ENCODE measurements around the gene GTF2IRD1. TPM values are rescaled to one million over a fixed set of nuclear protein-coding genes. Genes with fewer than 3 reads are reported as not detected.

Gene GTF2IRD1
- total and polyA plus RNA-seq, 2 of the 13 experiments (the other 11 are each of a cell fraction or from before 2014, with no cell fraction given) = 16.5 to 26.7 TPM

DNA sequence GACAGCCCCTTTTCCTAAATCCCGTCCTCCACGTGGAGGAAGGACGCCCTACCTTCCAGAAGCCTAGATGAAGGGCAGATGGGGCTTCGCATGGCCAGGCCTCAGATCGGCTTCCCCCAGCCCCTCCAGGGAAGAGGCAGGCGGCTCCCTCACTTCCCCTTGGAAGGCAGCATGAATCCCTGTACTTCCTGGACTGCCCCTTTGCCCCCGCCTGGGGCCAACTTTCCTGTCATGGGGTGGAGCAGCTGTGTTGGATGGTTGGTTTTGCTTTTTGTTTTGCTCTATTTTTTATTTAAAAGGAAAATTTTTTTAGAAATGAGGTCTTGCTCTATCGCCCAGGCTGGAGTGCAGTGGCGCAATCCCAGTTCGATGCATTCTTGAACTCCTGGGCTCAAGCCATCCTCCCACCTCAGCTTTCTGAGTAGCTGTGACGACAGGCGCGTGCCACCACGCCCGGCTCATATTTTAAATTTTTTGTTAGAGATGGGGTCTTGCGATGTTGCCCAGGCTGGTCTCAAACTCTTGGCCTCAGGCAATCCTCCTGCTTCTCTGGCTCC, 27.2 kb downstream of the GTF2IRD1 start (continued):
- no peak for TF ChIP-seq TFE3 (CRISPR knock-in tag; IDR thresholded peaks at IDR 0.05)

DNA sequence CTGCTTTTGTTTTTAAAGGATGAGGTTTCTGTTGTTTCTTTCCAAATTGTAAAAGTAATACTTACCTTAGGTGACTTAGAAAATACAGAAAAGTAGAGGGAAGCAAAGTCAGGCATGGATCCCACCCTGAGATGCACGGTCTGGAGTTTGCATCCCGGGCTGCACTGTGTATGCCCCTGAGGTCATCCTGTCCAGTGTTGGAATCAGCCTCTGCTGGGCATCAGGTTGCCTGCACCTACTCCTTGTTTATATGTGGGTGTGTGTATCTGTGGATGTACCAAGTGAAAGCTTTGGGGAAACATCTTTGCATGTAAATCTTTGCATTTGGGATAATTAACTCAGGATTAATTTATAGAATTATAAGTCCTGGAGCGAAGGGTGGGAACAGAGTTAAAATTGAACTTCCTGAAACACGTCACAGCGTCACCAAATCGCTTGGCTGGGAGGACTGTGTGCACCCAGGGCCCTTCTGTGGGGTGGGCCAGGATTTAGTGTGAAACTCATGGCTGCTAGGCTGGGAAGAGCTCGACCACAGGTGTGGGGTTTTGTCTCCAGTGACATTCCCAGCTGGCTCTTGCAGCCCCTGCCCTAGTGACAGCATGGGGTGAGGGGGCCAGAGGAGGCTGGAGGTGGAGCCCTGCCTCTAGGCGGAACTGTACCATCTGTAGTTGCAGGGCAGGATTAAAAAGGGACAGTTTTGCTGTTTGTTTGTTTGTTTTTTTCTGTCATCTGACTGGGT, 27.9 kb downstream of the GTF2IRD1 start:
- intact Hi-C loops (cut with micrococcal nuclease; ENCODE audit: unreplicated experiment) (no loop called here), in situ Hi-C loops (cut with HindIII; ENCODE audit: extremely low pct_ligation_motif_present, low pct_unique_long_range_greater_than_20kb) (no loop called here)
- ChIA-PET POLR2A (no interaction called here), CTCF (ENCODE audit: low intra/inter-chr PET ratio, low total read pairs) (no interaction called here)
- Histone ChIP-seq H3K4me3 (replicated peaks in 1 of 3; ENCODE audit: insufficient read depth in 1 of 3, low read depth in 2 of 3, low read length in 3 of 3) (no peak overlapping the region), H3K9ac (ENCODE audit: insufficient read depth, low read depth, low read length) (no peak overlapping the region), H3K9me3 (ENCODE audit: low read length) (no peaks in the 10 kb centered on the region), H3K27me3 (ENCODE audit: control insufficient read depth in 1 of 2, insufficient read depth in 2 of 2, low read length in 2 of 2) (no peaks in the 10 kb centered on the region), H3K79me2 (ENCODE audit: insufficient read depth, low read length) (peaks cover 31% of the 10 kb centered on the region), H2AFZ (ENCODE audit: low read length) (no peak overlapping the region), H3K4me2 (ENCODE audit: low read depth, low read length) (0 out of 2 replicates have a peak overlapping the region, but pooled peaks have one; percentile 69), H3K36me3 (replicated peaks in 1 of 2; ENCODE audit: control insufficient read depth in 1 of 2, insufficient read depth in 2 of 2, low read length in 2 of 2) (0 out of 5 replicates have a peak, but pooled peaks cover 0 to 2% of the 10 kb centered on the region in 2 experiments), H3K4me1 (ENCODE audit: insufficient read depth, low read length) (peaks cover 53% of the 10 kb centered on the region), H4K20me1 (ENCODE audit: insufficient read depth, low read length) (peaks cover 8% of the 10 kb centered on the region), H3K27ac (ENCODE audit: extremely low read length, insufficient read depth, low read length) (no peak overlapping the region)
- TF ChIP-seq HOXA9 (CRISPR knock-in tag; IDR thresholded peaks at IDR 0.05; ENCODE audit: borderline replicate concordance) = no peak
- no peak for TF ChIP-seq ZNF24 (IDR thresholded peaks at IDR 0.05)
- TF ChIP-seq, protein P1, sequence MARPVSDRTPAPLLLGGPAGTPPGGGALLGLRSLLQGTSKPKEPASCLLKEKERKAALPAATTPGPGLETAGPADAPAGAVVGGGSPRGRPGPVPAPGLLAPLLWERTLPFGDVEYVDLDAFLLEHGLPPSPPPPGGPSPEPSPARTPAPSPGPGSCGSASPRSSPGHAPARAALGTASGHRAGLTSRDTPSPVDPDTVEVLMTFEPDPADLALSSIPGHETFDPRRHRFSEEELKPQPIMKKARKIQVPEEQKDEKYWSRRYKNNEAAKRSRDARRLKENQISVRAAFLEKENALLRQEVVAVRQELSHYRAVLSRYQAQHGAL (CRISPR knock-in tag; IDR thresholded peaks at IDR 0.05; ENCODE audit: not compliant biosample characterization) = no peak
- TF ChIP-seq ZNF20 (CRISPR knock-in tag; IDR thresholded peaks at IDR 0.05) = no peak
- TF ChIP-seq ZNF747 (CRISPR knock-in tag; IDR thresholded peaks at IDR 0.05; ENCODE audit: borderline replicate concordance) = no peak
- TF ChIP-seq RFXANK (CRISPR knock-in tag; IDR thresholded peaks at IDR 0.05) = no peak
- no peak for TF ChIP-seq RELA (CRISPR knock-in tag; IDR thresholded peaks at IDR 0.05)
- ATAC-seq (peak; percentile 37; the same call in 2 of the 3 replicates), FAIRE-seq (no peak), DNase-seq (ENCODE audit: low spot score) (no peak)
- 91% methylated on average over 8 of the region's 8 CpGs for WGBS (ENCODE audit: low lambda C conversion rate)
- no TSS peak for BruUV-seq (replicated peaks)
